Fibroblast of pulmonary artery (primary cell): Measurements from ENCODE around the gene LAMP1.

Experiments
- DNase-seq: peaks from one replicate; pipeline ENCODE4 v3.0.0-alpha.2; 2010; ENCODE audit warnings: low read depth
- H3K4me3 ChIP-seq: replicated peaks from 2 replicates; pipeline ENCODE4 v1.5.1; 2011; ENCODE audit warnings: low read depth, mild to moderate bottlenecking, control low read depth, low read length, moderate library complexity
- CTCF ChIP-seq: IDR thresholded peaks from 2 replicates; pipeline ENCODE4 v1.5.1; 2011; ENCODE audit warnings: mild to moderate bottlenecking, control low read depth, low read length, inconsistent platforms; ENCODE audit errors: missing control alignments

The LAMP1 gene

DNA sequence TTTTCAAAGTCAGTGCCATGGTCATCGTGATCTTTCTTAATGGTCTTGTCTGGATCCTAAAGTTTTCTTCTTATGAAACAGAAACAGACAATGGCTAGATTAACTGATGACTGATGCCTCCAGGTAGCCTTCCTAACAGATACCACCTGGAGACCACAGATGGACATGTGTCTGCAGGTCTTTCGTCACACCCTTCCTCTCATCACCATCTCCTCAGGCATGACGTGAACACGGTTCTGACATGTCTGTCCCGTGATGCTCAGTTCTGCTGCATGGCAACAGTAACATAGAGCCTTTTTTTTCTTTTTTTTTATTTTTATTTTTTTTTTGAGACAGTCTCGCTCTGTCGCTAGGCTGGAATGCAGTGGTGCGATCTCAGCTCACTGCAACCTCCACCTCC lies 13.1 kb upstream of the LAMP1 start:
- TF ChIP-seq CTCF: no peak
- H3K4me3 ChIP-seq: no peak overlapping the region
- DNase-seq: no peak

DNA sequence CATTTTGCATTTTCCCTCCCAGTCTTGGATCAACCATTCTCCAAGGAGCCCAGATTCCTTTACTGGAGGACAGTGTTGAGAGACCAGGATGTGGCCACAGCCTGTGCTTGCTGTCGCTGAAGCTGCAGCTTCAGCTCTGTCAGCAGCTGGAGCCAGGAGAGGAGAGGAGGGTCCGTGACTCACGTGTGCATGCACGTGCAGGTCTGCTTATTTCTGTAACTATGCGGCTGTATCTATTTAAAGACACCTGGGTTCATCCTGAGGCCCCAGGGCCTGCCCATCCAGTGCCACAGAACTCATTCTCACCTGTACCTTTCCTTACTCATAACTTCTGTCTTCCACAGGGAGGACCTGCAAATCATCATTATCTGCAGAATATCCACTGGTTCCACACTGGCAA lies 8.2 kb upstream of the LAMP1 start:
- no peak overlapping the region for H3K4me3 ChIP-seq
- no peak for DNase-seq
- TF ChIP-seq CTCF: no peak

DNA sequence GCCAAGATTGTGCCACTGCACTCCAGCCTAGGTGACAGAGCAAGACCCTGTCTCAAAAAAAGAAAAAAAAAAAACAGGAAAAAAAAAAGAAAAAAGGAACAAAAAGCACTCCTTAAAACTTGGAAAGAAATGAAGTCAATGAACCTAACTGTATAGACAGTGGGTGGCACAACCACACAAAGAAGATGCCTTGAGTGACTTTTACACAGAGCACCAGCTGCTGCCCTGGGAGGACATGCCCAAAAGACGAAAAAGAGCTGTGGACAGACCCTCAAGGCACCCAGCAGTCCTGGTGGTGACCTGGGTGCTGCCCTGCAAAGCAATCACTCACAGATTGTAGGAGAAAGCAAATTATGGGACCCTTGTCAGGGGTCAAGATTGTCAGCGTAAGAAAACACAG lies 5.9 kb upstream of the LAMP1 start:
- TF ChIP-seq CTCF: no peak
- DNase-seq: no peak
- H3K4me3 ChIP-seq: no peak overlapping the region

GRCh38 chr13:113292021-113292862 lies 4.8 kb upstream of the LAMP1 start:
- peak overlapping the region; percentile 28 for H3K4me3 ChIP-seq
- DNase-seq: no peak
- no peak for TF ChIP-seq CTCF

DNA sequence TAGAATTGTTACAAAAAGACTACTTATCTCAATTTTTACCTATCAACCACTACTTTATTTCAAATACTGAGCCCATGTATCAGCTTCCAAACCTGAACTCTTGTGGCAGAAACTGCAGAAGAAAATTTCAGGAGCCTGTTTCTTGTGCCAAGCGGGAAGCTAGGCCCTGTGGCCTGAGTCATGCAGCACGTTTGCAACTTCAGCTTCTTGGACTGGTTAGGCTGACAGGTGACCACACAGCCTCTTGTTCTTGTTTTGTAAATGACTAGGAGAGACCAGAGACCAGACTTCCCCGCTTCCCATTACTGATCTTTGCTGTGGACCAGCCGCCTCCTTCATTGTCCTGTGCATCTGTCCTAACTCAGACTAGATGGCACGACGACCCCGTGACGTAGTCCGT lies 3.4 kb upstream of the LAMP1 start:
- no peak for TF ChIP-seq CTCF
- H3K4me3 ChIP-seq: no peak overlapping the region
- no peak for DNase-seq

- no peak for TF ChIP-seq CTCF
- no peak for DNase-seq
- no peak overlapping the region for H3K4me3 ChIP-seq
These were observed 1.3 kb upstream of the LAMP1 start for GRCh38 chr13:113295776-113296175.
